Measurements from ENCODE around the gene SMIM9. TPM values are rescaled to one million over a fixed set of nuclear protein-coding genes. Genes with fewer than 3 reads are reported as not detected.
"Not testable (repeated sequence)": the region's sequence is repeated elsewhere in the genome, so short reads cannot be mapped to it uniquely, and the experiment has no call there.

Gene SMIM9
- total RNA-seq = not detected
- polyA plus RNA-seq = not detected
- long read RNA-seq, donor 1 = 0 reads
- long read RNA-seq, donor 2 = 0 reads
- long read RNA-seq, donor 3 = 0 reads
- long read RNA-seq, donor 4 = 0 reads
- long read RNA-seq, donor 5 = 0 reads
- long read RNA-seq, donor 6 = 0 reads
- long read RNA-seq, donor 7 = 0 reads
- long read RNA-seq, donor 8 = 0 reads
- long read RNA-seq, donor 9 = 0 reads
- long read RNA-seq, donor 10 = 0 reads

DNA sequence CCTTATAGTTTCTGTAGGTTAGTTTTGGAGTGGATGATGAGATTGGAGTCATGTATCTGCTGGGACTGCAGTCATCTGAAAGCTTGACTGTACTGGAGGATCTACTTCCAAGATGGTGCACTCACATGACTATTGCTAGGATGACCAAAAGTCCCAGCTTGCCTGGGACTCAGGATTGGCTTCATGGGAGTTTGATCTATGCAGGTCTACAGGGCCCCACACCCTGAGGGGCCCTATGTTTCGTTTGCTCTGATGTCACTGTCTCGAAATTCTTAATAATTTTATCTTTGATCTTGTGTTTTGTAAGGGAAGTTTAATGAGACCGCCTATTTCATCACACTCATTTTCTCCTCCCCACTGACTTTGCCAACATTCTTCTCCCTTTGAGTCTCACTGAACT is at the start of gene SMIM9:
SMIM9 (minus strand) TSS at position 101 of the 400 bp plus-strand sequence. CDS start 3,806 bp downstream, outside the sequence.
- DNase-seq = no peak
- Histone ChIP-seq H3K4me3 (no peak within 1 kb of the TSS), H3K27me3 (no peaks in the 10 kb centered on the region), H3K9me3 (no peaks in the 10 kb centered on the region), H3K4me1 (no peaks in the 10 kb centered on the region), H3K36me3 (no peaks in the 10 kb centered on the region), H3K27ac (no peak within 1 kb of the TSS)
- TF ChIP-seq POLR2AphosphoS5 (IDR thresholded peaks at IDR 0.05) (no peak), POLR2A (IDR thresholded peaks at IDR 0.05) (no peak), EP300 (IDR thresholded peaks at IDR 0.05) (no peak)
- TF ChIP-seq, protein P1, sequence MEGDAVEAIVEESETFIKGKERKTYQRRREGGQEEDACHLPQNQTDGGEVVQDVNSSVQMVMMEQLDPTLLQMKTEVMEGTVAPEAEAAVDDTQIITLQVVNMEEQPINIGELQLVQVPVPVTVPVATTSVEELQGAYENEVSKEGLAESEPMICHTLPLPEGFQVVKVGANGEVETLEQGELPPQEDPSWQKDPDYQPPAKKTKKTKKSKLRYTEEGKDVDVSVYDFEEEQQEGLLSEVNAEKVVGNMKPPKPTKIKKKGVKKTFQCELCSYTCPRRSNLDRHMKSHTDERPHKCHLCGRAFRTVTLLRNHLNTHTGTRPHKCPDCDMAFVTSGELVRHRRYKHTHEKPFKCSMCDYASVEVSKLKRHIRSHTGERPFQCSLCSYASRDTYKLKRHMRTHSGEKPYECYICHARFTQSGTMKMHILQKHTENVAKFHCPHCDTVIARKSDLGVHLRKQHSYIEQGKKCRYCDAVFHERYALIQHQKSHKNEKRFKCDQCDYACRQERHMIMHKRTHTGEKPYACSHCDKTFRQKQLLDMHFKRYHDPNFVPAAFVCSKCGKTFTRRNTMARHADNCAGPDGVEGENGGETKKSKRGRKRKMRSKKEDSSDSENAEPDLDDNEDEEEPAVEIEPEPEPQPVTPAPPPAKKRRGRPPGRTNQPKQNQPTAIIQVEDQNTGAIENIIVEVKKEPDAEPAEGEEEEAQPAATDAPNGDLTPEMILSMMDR (IDR thresholded peaks at IDR 0.05) = no peak
- WGBS, 5 donors = 78 to 92% (median 86%) methylated on average over 3 of the region's 3 CpGs
- intact Hi-C loops (cut with DNase I; ENCODE audit: low total_unique reads) = no loop called here

DNA sequence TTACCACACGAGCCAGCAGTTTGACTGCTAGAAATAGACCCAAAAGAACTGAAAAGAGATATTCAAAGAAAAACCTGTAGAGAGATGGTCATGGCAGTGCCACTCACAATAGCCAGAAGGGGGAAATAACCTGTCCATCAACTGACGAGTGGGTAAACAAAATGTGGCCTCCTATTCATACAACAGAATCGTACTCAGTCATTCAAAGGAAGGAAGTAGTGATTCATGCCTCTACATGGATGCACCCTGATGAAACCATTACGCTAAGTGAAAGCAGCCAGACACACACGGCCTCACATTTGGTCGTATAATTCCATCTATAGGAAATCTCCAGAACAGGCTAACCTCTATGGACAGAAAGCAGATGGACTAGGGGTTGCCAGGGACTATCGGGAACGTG is 49.6 kb upstream of the SMIM9 start:
- DNase-seq; H3K27ac ChIP-seq; H3K9me3 ChIP-seq; H3K27me3 ChIP-seq; H3K36me3 ChIP-seq; intact Hi-C loops (cut with DNase I; ENCODE audit: low total_unique reads); H3K4me3 ChIP-seq; H3K4me1 ChIP-seq: not testable (repeated sequence)
- WGBS, 5 donors = no CpG with 5 or more reads among the region's 8 CpGs

DNA sequence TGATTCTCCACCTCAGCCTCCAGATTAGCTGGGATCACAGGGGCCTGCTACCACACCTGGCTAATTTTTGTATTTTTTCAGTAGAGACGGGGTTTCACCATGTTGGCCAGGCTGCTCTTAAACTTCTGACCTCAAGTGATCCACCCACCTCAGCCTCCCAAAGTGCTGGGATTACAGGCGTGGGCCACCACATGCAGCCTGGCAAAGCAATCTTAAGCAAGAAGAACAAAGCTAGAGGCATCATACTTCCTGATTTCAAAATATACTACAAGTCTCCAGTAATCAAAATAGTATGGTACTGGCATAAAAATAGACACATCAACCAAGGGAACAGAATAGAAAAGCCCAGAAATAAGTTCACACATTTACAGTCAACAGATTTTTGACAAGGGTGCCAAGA is 38.9 kb upstream of the SMIM9 start:
- H3K9me3 ChIP-seq = peaks cover 0 to 14% (median 5%) of the 10 kb centered on the region in 4 donors
- H3K27me3 ChIP-seq = no peaks in the 10 kb centered on the region
- 63 to 89% (median 82%) methylated on average over 2 of the region's 2 CpGs for WGBS, 5 donors
- no peaks in the 10 kb centered on the region for H3K4me1 ChIP-seq
- H3K27ac ChIP-seq = no peak overlapping the region
- no peak overlapping the region for H3K4me3 ChIP-seq
- TF ChIP-seq POLR2AphosphoS5 (IDR thresholded peaks at IDR 0.05) = no peak
- no peak for TF ChIP-seq POLR2A (IDR thresholded peaks at IDR 0.05)
- TF ChIP-seq, protein P1 (IDR thresholded peaks at IDR 0.05) = no peak
- TF ChIP-seq EP300 (IDR thresholded peaks at IDR 0.05) = no peak
- intact Hi-C loops (cut with DNase I; ENCODE audit: low total_unique reads) = no loop called here
- no peaks in the 10 kb centered on the region for H3K36me3 ChIP-seq
- no peak for DNase-seq

DNA sequence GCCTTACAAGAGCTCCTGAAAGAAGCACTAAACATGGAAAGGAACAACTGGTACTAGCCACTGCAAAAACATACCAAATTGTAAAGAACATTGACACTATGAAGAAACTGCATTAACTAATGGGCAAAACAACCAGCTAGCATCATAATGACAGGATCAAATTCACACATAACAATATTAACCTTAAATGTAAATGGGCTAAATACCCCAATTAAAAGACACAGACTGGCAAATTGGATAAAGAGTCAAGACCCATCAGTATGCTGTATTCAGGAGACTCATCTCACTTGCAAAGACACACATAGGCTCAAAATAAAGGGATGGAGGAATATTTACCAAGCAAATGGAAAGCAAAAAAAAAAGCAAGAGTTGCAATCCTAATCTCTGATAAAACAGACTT is 34.1 kb upstream of the SMIM9 start:
- H3K9me3 ChIP-seq = peaks cover 0 to 39% (median 16%) of the 10 kb centered on the region in 4 donors
- H3K27me3 ChIP-seq; H3K4me1 ChIP-seq; H3K36me3 ChIP-seq; H3K27ac ChIP-seq; intact Hi-C loops (cut with DNase I; ENCODE audit: low total_unique reads); DNase-seq; H3K4me3 ChIP-seq: not testable (repeated sequence)

DNA sequence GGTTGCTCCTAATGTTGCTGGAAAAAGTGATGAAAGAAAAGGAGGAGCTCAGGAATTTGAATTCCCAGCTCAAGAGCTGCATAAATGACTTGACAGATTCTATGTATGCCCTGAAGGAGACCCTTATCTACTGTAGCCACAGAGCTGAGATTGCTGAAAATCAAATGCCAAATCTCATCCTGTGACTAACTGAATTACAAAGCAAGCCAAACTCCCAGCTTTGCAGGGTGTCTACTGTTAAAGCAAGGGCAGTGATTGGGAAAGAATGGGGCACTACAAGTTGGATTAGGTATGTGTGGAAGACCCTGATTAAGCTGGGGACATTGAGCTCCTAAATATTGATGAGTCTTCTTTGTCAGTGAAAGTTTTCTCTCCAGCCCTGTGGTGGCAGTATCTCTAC is 20.8 kb upstream of the SMIM9 start:
- Histone ChIP-seq H3K4me1 (no peaks in the 10 kb centered on the region), H3K27ac (no peak overlapping the region), H3K9me3 (no peaks in the 10 kb centered on the region), H3K4me3 (no peak overlapping the region), H3K27me3 (no peaks in the 10 kb centered on the region), H3K36me3 (peaks cover 0 to 4% (median 0%) of the 10 kb centered on the region in 4 donors)
- intact Hi-C loops (cut with DNase I; ENCODE audit: low total_unique reads) = no loop called here
- no peak for DNase-seq
- TF ChIP-seq, protein P1 (IDR thresholded peaks at IDR 0.05) = no peak
- no peak for TF ChIP-seq POLR2A (IDR thresholded peaks at IDR 0.05)
- TF ChIP-seq EP300 (IDR thresholded peaks at IDR 0.05) = no peak
- no peak for TF ChIP-seq POLR2AphosphoS5 (IDR thresholded peaks at IDR 0.05)

Measured in stomach (tissue), 19 donors.